ENCODE results near the gene WFIKKN1.

Gene WFIKKN1

GRCh38 chr16:659618-660017 lies 28.8 kb downstream of the WFIKKN1 start:
- DNase-seq: no peak

- no peak for DNase-seq
These were observed 29.3 kb downstream of the WFIKKN1 start for GRCh38 chr16:660132-660458.

- DNase-seq: peak; percentile 87
These were observed 29.8 kb downstream of the WFIKKN1 start for GRCh38 chr16:660459-661183.

GRCh38 chr16:661184-661821 lies 30.5 kb downstream of the WFIKKN1 start:
- no peak for DNase-seq

GRCh38 chr16:662095-662494 lies 31.3 kb downstream of the WFIKKN1 start:
- no peak for DNase-seq

GRCh38 chr16:662597-662996 lies 31.8 kb downstream of the WFIKKN1 start:
- DNase-seq: no peak

GRCh38 chr16:666572-666971 lies 35.8 kb downstream of the WFIKKN1 start:
- DNase-seq: no peak

- DNase-seq: no peak
These were observed 36.5 kb downstream of the WFIKKN1 start for GRCh38 chr16:667113-667779.

- peak; percentile 95 for DNase-seq
These were observed 37.2 kb downstream of the WFIKKN1 start, which contains the start of gene RHOT2 for GRCh38 chr16:667780-668518. Gene RHOT2, plus strand, starts transcription at chr16:668132. Its CDS starts 68 bp downstream, at chr16:668200.

- DNase-seq: no peak
These were observed 37.9 kb downstream of the WFIKKN1 start for GRCh38 chr16:668519-669171.

- DNase-seq: no peak
These were observed 38.9 kb downstream of the WFIKKN1 start for GRCh38 chr16:669666-670065.

GRCh38 chr16:670485-671352 lies 39.9 kb downstream of the WFIKKN1 start:
- no peak for DNase-seq

GRCh38 chr16:671353-672131 lies 40.8 kb downstream of the WFIKKN1 start:
- DNase-seq: no peak

- no peak for DNase-seq
These were observed 41.6 kb downstream of the WFIKKN1 start for GRCh38 chr16:672371-672770.

- no peak for DNase-seq
These were observed 42.1 kb downstream of the WFIKKN1 start for GRCh38 chr16:672851-673250.

- DNase-seq: no peak
These were observed 42.7 kb downstream of the WFIKKN1 start for GRCh38 chr16:673399-673991.

GRCh38 chr16:674214-674881 lies 43.6 kb downstream of the WFIKKN1 start:
- no peak for DNase-seq

GRCh38 chr16:674968-675883 lies 44.4 kb downstream of the WFIKKN1 start, which contains the start of gene RHBDL1:
Gene RHBDL1, plus strand, starts transcription at chr16:675671. Its CDS starts 120 bp downstream, at chr16:675791.
- DNase-seq: no peak

Measured in right forelimb (tissue), 1 donor.